Measurements from ENCODE around the gene F12. TPM values are rescaled to one million over a fixed set of nuclear protein-coding genes. Genes with fewer than 3 reads are reported as not detected.

F12 gene
- total and polyA plus RNA-seq, 2 of the 8 experiments (the other 6 are each of a cell fraction or from before 2014, with no cell fraction given), result 6.5 to 7.8 TPM

- TF ChIP-seq CHD7 (IDR thresholded peaks at IDR 0.05; ENCODE audit: insufficient replicate concordance, low read length), result no peak
- no peak for TF ChIP-seq SP2 (IDR thresholded peaks at IDR 0.05; ENCODE audit: low read length)
- TF ChIP-seq CBX5 (IDR thresholded peaks at IDR 0.05; ENCODE audit: low read depth, low read length), result no peak
- no peak for TF ChIP-seq KDM4A (IDR thresholded peaks at IDR 0.05; ENCODE audit: low read depth, low read length, severe bottlenecking)
- TF ChIP-seq POLR2A (IDR thresholded peaks at IDR 0.05; ENCODE audit: control extremely low read depth in 1 of 2, low read depth in 2 of 2, low read length in 2 of 2), result no peak
- no peak for TF ChIP-seq GABPA (IDR thresholded peaks at IDR 0.05; ENCODE audit: borderline replicate concordance, insufficient read depth, low read length)
- TF ChIP-seq RAD21 (IDR thresholded peaks at IDR 0.05 in 1 of 2, conservative IDR thresholded peaks at IDR 0.05 in 1 of 2; ENCODE audit: low read depth in 2 of 2, low read length in 2 of 2), result no peak
- TF ChIP-seq CHD2 (IDR thresholded peaks at IDR 0.05; ENCODE audit: low read length), result no peak
- TF ChIP-seq SUZ12 (IDR thresholded peaks at IDR 0.05; ENCODE audit: low read length), result no peak
- no peak for TF ChIP-seq TEAD4 (IDR thresholded peaks at IDR 0.05; ENCODE audit: low read depth, low read length)
Observed at GRCh38 chr5:177430140-177430951, 21.0 kb upstream of the F12 start (continued).
